Activated T-cell treated with anti-CD3 and anti-CD28 coated beads, Interleukin-2, amount 50 U/mL, for 1 hour (primary cell): ENCODE results near the gene TFCP2L1.

Experiments
- DNase-seq: peaks from one replicate; pipeline ENCODE4 v3.0.0-alpha.2; 2020

Gene TFCP2L1

GRCh38 chr2:121218386-121218938 lies 66.5 kb downstream of the TFCP2L1 start:
- DNase-seq: no peak

DNA sequence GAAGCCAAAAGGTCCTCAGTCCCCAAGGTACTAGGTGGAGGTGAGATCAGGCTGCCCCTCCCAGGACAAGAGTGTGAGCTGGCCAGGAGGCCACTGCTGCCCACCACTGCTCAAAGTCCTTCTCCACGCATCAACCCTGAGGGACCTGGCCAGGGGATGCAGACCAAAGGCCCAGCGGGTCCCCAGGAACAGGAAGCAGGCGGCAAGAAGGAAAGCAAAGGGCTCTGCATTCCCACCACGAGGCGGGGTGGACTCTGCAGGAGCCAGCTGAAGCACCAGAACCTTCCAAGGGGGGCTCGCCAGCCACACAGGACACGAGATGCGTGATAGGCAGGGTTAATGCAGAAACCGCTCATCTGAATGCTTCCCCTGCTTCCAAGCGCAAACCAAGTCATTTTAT lies 67.4 kb downstream of the TFCP2L1 start:
- no peak for DNase-seq

GRCh38 chr2:121214296-121214695 lies 70.7 kb downstream of the TFCP2L1 start:
- no peak for DNase-seq

GRCh38 chr2:121213386-121213785 lies 71.6 kb downstream of the TFCP2L1 start:
- DNase-seq: no peak

- no peak for DNase-seq
Observed at GRCh38 chr2:121212661-121213325, 72.2 kb downstream of the TFCP2L1 start.

DNA sequence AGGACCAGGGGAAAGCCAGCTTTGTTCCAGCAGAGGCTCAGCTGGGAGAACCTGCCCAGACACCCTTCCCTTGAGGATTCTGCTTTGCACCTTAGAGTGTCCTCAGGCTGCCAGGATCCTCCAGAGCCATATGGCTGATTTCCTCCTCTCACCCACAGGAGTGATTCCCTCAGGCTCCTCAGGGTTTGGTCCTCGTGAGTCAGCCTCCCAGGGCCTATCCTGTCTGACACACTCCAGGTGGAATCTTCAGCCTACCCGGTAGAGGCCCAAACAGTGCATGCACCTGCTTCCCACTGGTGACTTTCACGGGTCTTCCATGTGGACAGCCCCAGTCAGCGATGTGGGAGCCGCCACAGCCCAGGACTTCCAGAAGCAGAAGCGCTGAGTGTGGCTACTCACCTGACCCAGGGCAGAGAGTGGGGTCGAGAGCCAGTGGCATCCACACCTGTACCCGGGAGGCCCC lies 73.3 kb downstream of the TFCP2L1 start:
- DNase-seq: no peak

- no peak for DNase-seq
Observed at GRCh38 chr2:121211251-121211650, 73.8 kb downstream of the TFCP2L1 start.

- no peak for DNase-seq
Observed at GRCh38 chr2:121210691-121211090, 74.3 kb downstream of the TFCP2L1 start.

DNA sequence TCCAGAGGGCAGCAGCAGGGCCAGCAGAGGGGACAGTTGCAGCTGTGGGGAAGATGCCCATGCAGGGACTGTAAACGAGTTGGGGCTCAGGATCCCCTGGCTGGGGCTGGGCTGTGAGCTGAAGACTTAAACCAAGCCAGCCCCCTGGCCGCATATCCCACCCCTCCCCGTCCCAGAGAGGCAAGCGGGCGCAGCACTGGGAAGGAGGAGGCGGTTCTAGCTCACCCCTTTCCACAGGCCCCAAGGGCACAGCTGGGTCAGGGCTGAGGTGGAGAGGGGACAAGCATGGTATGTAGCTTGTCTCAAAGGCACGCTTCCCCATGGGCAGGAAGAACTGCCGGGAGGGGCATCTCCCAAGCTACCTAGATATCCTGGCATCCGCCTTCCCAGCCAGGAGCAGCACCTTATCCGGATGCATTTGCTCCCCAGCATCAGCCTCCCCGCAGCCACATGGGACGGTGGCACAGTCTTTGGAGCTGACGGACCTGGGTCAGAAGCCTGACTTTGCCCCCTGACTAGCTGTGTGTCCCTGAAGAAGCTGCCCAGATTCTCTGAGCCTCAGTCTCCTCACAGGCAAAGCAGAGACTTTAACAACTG lies 75.9 kb downstream of the TFCP2L1 start:
- no peak for DNase-seq

DNA sequence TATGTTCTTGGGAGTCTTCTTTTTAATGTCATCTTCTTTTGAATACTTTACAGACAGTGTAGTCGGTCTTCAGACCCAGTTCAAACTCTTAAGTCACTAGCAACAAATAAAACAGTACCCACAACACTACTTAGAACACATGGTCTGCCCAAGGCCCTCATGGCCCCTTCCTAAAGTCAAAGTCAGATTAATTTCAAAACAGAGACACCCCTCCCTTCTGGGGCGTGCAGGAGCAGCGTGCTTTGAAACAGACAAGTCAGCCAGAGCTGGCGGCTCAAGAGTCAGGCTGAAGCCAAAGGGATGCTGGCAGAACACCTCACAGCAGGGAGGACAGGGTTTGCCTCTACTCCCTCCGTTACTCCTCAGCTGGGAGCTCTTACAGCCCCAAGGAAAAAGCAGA lies 77.5 kb downstream of the TFCP2L1 start:
- DNase-seq: no peak

- DNase-seq: no peak
Observed at GRCh38 chr2:121205321-121205942, 79.6 kb downstream of the TFCP2L1 start.

- DNase-seq: no peak
Observed at GRCh38 chr2:121203591-121204249, 81.3 kb downstream of the TFCP2L1 start.

- DNase-seq: no peak
Observed at GRCh38 chr2:121202541-121203310, 82.3 kb downstream of the TFCP2L1 start.

DNA sequence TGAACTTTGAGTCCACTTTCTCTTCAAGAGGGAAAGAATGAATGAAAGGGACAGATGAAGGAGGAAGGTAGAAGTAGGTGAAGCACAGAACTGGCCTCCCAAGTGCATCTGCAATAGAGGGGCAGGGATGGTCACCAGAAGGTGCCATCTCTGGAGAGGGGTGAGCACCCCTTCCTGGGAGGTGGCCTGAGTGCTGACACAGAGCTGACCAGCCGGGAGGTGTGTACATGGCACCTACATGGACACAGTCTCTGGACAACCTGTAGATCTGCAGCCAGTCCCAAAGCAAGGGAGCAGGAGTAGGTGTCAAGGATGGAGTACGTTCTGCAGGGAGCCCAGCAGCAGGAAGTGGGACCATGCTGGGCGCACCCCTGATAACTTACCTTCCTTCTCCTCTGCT lies 83.2 kb downstream of the TFCP2L1 start:
- no peak for DNase-seq

- DNase-seq: no peak
Observed at GRCh38 chr2:121200419-121201315, 84.3 kb downstream of the TFCP2L1 start.

DNA sequence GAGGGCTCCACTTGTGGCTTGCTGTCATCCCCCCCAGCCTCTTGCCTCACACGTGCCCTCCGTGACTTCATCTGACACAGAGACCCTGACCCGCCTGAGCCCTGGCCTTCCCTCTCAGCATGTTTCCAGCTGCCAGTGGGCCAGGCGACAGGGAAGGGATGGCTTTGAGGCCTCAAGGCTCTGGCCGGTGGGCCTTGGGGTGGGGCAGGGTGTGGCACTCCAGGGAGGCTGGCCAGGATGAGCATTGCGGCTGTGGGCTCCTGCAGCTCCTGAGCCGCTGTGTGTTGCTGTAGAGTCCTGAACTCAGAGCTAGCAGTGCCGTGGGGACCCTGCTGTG lies 85.0 kb downstream of the TFCP2L1 start:
- no peak for DNase-seq

DNA sequence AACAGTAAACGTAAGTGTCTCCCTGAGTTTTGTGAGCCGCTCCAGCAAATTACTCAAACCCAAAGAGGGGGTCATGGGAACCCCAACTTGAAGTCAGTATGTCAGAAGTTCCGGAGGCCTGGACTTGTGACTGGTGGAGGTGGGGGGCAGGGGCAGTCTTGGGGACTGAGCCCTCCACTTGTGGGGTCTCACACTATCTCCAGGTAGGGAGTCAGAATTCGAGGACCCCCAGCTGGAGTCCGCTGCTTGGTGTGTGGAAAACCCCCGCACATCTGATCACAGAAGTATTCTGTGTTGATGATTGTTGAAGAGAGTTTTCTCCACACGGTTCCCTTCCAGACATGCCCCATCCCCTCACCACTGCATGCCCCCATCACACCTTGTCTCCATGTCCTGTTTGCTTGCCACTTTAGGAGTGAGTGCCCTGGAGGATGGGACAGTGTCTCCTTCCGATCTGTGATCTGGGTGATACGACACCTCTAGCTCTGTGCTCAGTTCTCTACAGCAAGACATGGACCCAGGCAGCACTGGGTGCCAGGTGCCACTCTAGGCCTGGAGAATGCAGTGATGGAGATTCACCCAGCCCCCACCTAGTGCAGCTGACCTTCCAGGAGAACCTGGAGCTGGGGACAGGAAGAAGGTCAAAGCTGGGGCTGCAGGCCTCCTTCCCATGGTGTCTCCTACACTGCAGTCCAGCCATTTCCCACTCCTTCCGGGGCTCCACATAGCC lies 85.6 kb downstream of the TFCP2L1 start:
- no peak for DNase-seq

GRCh38 chr2:121197369-121198091 lies 87.5 kb downstream of the TFCP2L1 start:
- DNase-seq: no peak

GRCh38 chr2:121196849-121197155 lies 88.2 kb downstream of the TFCP2L1 start:
- no peak for DNase-seq

DNA sequence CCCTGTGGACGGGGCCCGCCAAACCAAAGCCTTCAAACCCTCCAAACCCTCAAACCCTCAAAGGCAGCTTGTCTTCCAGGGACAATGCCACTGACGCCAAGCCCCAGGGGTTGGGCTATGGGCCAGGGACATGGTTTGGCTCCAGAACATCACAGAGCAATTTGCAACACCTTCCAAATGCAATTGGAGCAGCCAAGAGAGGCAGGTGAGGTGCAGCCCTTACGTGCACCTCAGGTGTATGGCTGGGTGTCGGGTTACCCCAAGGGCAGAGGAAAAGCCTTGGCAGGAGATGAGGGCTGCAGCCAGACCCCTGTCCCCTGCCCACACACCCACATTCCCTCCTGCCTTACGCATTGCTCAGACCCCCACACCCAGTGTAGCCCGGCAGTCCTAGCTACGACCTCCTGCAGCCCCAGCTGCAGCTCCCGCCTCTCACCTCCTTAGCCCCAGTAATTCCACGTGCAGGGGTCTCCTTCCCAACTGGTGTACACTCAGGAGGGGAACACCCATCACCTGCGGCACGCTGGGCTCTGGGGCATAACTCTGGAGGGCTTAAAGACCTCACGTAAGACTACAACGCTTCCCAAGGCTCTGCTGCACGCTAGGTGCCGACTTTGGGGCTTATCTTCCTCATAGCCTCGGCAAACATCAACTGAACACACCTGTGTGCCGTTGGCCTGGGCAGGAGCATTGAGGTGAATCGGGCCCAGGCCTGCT lies 88.7 kb downstream of the TFCP2L1 start:
- no peak for DNase-seq
